ENCODE results near the gene CRYBG2. TPM values are rescaled to one million over a fixed set of nuclear protein-coding genes. Genes with fewer than 3 reads are reported as not detected.
"Not testable (repeated sequence)": the region's sequence is repeated elsewhere in the genome, so short reads cannot be mapped to it uniquely, and the experiment has no call there.

Gene CRYBG2
- total and polyA plus RNA-seq, 2 of the 13 experiments (the other 11 are each of a cell fraction or from before 2014, with no cell fraction given), result 1.3 to 2.9 TPM

DNA sequence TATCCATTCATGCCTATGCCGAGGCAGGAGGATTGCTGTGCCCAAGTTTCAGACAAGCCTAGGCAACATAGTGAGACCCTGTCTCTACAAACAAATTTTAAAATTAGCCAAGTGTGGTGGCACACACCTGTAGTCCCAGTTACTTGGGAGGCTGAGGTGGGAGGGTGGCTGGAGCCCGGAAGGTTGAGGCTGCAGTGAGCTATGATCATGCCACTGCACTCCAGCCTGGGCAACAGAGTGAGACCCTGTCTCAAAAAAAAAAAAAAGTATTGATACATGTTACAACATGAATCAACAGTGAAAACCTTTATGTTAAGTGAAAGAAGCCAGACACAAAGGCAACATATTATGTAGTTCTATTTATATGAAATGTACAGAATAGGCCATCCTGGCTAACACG, 31.1 kb upstream of the CRYBG2 start:
- H3K79me2 ChIP-seq (ENCODE audit: insufficient read depth, low read length); H4K20me1 ChIP-seq (ENCODE audit: insufficient read depth, low read length); POLR2A ChIA-PET; H3K36me3 ChIP-seq (replicated peaks in 1 of 2; ENCODE audit: control insufficient read depth in 1 of 2, insufficient read depth in 2 of 2, low read length in 2 of 2); intact Hi-C loops (cut with micrococcal nuclease; ENCODE audit: unreplicated experiment); H2AFZ ChIP-seq (ENCODE audit: low read length); DNase-seq (ENCODE audit: low spot score); CTCF ChIA-PET (ENCODE audit: low intra/inter-chr PET ratio, low total read pairs); FAIRE-seq; H3K4me2 ChIP-seq (ENCODE audit: low read depth, low read length); H3K27ac ChIP-seq (ENCODE audit: extremely low read length, insufficient read depth, low read length); H3K4me3 ChIP-seq (replicated peaks in 1 of 3; ENCODE audit: insufficient read depth in 1 of 3, low read depth in 2 of 3, low read length in 3 of 3); H3K9me3 ChIP-seq (ENCODE audit: low read length); H3K27me3 ChIP-seq (ENCODE audit: control insufficient read depth in 1 of 2, insufficient read depth in 2 of 2, low read length in 2 of 2); ATAC-seq; in situ Hi-C loops (cut with HindIII; ENCODE audit: extremely low pct_ligation_motif_present, low pct_unique_long_range_greater_than_20kb); BruUV-seq (replicated peaks); H3K9ac ChIP-seq (ENCODE audit: insufficient read depth, low read depth, low read length): not testable (repeated sequence)
- WGBS (ENCODE audit: low lambda C conversion rate), result 81% methylated on average over 3 of the region's 3 CpGs
- peak; percentile 40; the same call in 1 of the 2 replicates for TF ChIP-seq ZNF460 (CRISPR knock-in tag; IDR thresholded peaks at IDR 0.05; ENCODE audit: borderline replicate concordance)
- peaks cover 30% of the 10 kb centered on the region for H3K4me1 ChIP-seq (ENCODE audit: insufficient read depth, low read length)

- no peak for ATAC-seq
- 43% methylated on average over 3 of the region's 3 CpGs for WGBS (ENCODE audit: low lambda C conversion rate)
Observed at GRCh38 chr1:26384076-26384475, 30.1 kb upstream of the CRYBG2 start.

GRCh38 chr1:26378879-26379251, 24.9 kb upstream of the CRYBG2 start:
- Histone ChIP-seq H2AFZ (ENCODE audit: low read length) (no peak overlapping the region), H3K9me3 (ENCODE audit: low read length) (no peaks in the 10 kb centered on the region), H3K4me2 (ENCODE audit: low read depth, low read length) (no peak overlapping the region), H4K20me1 (ENCODE audit: insufficient read depth, low read length) (no peaks in the 10 kb centered on the region), H3K4me1 (ENCODE audit: insufficient read depth, low read length) (no peaks in the 10 kb centered on the region), H3K27me3 (ENCODE audit: control insufficient read depth in 1 of 2, insufficient read depth in 2 of 2, low read length in 2 of 2) (no peaks in the 10 kb centered on the region), H3K9ac (ENCODE audit: insufficient read depth, low read depth, low read length) (no peak overlapping the region), H3K4me3 (replicated peaks in 1 of 3; ENCODE audit: insufficient read depth in 1 of 3, low read depth in 2 of 3, low read length in 3 of 3) (no peak overlapping the region), H3K27ac (ENCODE audit: extremely low read length, insufficient read depth, low read length) (no peak overlapping the region), H3K79me2 (ENCODE audit: insufficient read depth, low read length) (no peaks in the 10 kb centered on the region), H3K36me3 (replicated peaks in 1 of 2; ENCODE audit: control insufficient read depth in 1 of 2, insufficient read depth in 2 of 2, low read length in 2 of 2) (no peaks in the 10 kb centered on the region)
- in situ Hi-C loops (cut with HindIII; ENCODE audit: extremely low pct_ligation_motif_present, low pct_unique_long_range_greater_than_20kb), result no loop called here
- ChIA-PET POLR2A (interaction anchor here (0.7 kb wide), 1 partner anchor 27 kb away, joined by 3 read pairs; no protein-coding TSS in a partner anchor), CTCF (ENCODE audit: low intra/inter-chr PET ratio, low total read pairs) (no interaction called here)
- no TSS peak for BruUV-seq (replicated peaks)
- WGBS (ENCODE audit: low lambda C conversion rate), result 67% methylated on average over 3 of the region's 3 CpGs
- FAIRE-seq (no peak), ATAC-seq (no peak), DNase-seq (ENCODE audit: low spot score) (no peak)
- TF ChIP-seq SRSF1 (optimal IDR thresholded peaks at IDR 0.05; ENCODE audit: low read depth, low read length) (no peak), ZNF34 (CRISPR knock-in tag; IDR thresholded peaks at IDR 0.05; ENCODE audit: borderline replicate concordance) (no peak), TGIF2 (CRISPR knock-in tag; IDR thresholded peaks at IDR 0.05) (no peak), REPIN1 (CRISPR knock-in tag; IDR thresholded peaks at IDR 0.05; ENCODE audit: borderline replicate concordance, low read depth) (no peak)
- TF ChIP-seq, protein P1, sequence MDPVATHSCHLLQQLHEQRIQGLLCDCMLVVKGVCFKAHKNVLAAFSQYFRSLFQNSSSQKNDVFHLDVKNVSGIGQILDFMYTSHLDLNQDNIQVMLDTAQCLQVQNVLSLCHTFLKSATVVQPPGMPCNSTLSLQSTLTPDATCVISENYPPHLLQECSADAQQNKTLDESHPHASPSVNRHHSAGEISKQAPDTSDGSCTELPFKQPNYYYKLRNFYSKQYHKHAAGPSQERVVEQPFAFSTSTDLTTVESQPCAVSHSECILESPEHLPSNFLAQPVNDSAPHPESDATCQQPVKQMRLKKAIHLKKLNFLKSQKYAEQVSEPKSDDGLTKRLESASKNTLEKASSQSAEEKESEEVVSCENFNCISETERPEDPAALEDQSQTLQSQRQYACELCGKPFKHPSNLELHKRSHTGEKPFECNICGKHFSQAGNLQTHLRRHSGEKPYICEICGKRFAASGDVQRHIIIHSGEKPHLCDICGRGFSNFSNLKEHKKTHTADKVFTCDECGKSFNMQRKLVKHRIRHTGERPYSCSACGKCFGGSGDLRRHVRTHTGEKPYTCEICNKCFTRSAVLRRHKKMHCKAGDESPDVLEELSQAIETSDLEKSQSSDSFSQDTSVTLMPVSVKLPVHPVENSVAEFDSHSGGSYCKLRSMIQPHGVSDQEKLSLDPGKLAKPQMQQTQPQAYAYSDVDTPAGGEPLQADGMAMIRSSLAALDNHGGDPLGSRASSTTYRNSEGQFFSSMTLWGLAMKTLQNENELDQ (CRISPR knock-in tag; IDR thresholded peaks at IDR 0.05; ENCODE audit: borderline replicate concordance), result no peak
- intact Hi-C loops (cut with micrococcal nuclease; ENCODE audit: unreplicated experiment), result no loop called here

More at GRCh38 chr1:26384076-26384475, 30.1 kb upstream of the CRYBG2 start:
- CTCF ChIA-PET (ENCODE audit: low intra/inter-chr PET ratio, low total read pairs), result no interaction called here
- Histone ChIP-seq H3K4me1 (ENCODE audit: insufficient read depth, low read length) (peaks cover 25% of the 10 kb centered on the region), H3K4me3 (replicated peaks in 1 of 3; ENCODE audit: insufficient read depth in 1 of 3, low read depth in 2 of 3, low read length in 3 of 3) (no peak overlapping the region), H3K27me3 (ENCODE audit: control insufficient read depth in 1 of 2, insufficient read depth in 2 of 2, low read length in 2 of 2) (no peaks in the 10 kb centered on the region), H3K36me3 (replicated peaks in 1 of 2; ENCODE audit: control insufficient read depth in 1 of 2, insufficient read depth in 2 of 2, low read length in 2 of 2) (no peaks in the 10 kb centered on the region), H3K4me2 (ENCODE audit: low read depth, low read length) (no peak overlapping the region), H3K27ac (ENCODE audit: extremely low read length, insufficient read depth, low read length) (no peak overlapping the region), H2AFZ (ENCODE audit: low read length) (no peak overlapping the region), H3K79me2 (ENCODE audit: insufficient read depth, low read length) (no peaks in the 10 kb centered on the region), H3K9me3 (ENCODE audit: low read length) (no peaks in the 10 kb centered on the region), H3K9ac (ENCODE audit: insufficient read depth, low read depth, low read length) (no peak overlapping the region), H4K20me1 (ENCODE audit: insufficient read depth, low read length) (no peaks in the 10 kb centered on the region)
- POLR2A ChIA-PET, result no interaction called here
- in situ Hi-C loops (cut with HindIII; ENCODE audit: extremely low pct_ligation_motif_present, low pct_unique_long_range_greater_than_20kb), result no loop called here
- no TSS peak for BruUV-seq (replicated peaks)
- TF ChIP-seq ZNF253 (CRISPR knock-in tag; IDR thresholded peaks at IDR 0.05; ENCODE audit: borderline replicate concordance), result no peak
- no peak for TF ChIP-seq PLRG1 (conservative IDR thresholded peaks at IDR 0.05)
- DNase-seq (ENCODE audit: low spot score) (no peak), FAIRE-seq (no peak)
- intact Hi-C loops (cut with micrococcal nuclease; ENCODE audit: unreplicated experiment), result no loop called here
